ENCODE results near the gene TAF15. TPM values are rescaled to one million over a fixed set of nuclear protein-coding genes. Genes with fewer than 3 reads are reported as not detected.

Gene TAF15
- total RNA-seq, 6 experiments from 2014 or later, result 132 to 170 (median 146) TPM

DNA sequence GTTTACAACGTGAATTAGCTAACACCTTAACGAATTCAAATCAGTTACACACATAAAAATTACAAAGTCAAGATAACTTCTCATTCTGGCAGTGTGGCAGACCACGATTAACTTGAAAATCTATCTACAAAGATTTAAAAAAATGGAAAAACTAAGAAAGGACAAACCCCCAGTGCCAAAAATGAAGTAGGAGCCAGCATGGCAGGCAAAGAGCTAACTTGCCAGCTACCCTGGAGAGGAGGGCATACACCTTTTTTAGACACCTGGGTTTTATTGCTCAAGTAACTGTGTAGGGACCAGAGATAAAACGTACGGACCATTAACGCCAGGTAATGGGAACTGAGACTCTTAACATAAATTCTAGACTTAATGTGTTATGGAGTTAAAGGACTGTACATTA, 2.5 kb downstream of the TAF15 start:
- Mint-ChIP-seq H3K27ac (no peak overlapping the region), H3K36me3 (ENCODE audit: low read depth) (peaks cover 6% of the 10 kb centered on the region), H3K27me3 (ENCODE audit: insufficient read depth) (no peaks in the 10 kb centered on the region; the same call in none of the 2 replicates), H3K4me1 (ENCODE audit: low read depth) (peaks cover 63% of the 10 kb centered on the region), H3K4me3 (no peak overlapping the region), H3K9me3 (no peaks in the 10 kb centered on the region)
- TF ChIP-seq, protein P1, sequence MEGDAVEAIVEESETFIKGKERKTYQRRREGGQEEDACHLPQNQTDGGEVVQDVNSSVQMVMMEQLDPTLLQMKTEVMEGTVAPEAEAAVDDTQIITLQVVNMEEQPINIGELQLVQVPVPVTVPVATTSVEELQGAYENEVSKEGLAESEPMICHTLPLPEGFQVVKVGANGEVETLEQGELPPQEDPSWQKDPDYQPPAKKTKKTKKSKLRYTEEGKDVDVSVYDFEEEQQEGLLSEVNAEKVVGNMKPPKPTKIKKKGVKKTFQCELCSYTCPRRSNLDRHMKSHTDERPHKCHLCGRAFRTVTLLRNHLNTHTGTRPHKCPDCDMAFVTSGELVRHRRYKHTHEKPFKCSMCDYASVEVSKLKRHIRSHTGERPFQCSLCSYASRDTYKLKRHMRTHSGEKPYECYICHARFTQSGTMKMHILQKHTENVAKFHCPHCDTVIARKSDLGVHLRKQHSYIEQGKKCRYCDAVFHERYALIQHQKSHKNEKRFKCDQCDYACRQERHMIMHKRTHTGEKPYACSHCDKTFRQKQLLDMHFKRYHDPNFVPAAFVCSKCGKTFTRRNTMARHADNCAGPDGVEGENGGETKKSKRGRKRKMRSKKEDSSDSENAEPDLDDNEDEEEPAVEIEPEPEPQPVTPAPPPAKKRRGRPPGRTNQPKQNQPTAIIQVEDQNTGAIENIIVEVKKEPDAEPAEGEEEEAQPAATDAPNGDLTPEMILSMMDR (IDR thresholded peaks at IDR 0.05), result no peak
- DNase-seq, result no peak

DNA sequence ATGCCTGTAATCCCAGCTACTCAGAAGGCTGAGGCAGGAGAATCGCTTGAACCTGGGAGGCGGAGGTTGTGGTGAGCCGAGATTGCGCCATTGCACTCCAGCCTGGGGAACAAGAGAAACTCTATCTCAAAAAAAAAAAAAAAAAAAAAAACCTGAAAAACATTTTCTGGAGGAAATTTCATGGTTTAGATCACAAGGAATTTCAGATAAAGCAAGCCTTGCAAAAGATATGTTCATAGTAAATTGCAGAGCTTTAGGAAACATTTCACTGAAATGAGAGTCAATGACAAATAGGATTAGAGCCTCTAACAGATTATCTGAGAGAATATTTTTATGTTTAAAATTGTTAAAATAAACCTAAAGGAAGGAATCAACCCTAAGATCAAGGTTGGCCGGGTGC, 3.2 kb downstream of the TAF15 start:
- peaks cover 56% of the 10 kb centered on the region for H3K4me1 Mint-ChIP-seq (ENCODE audit: low read depth)
- peaks cover 8% of the 10 kb centered on the region for H3K36me3 Mint-ChIP-seq (ENCODE audit: low read depth)

DNA sequence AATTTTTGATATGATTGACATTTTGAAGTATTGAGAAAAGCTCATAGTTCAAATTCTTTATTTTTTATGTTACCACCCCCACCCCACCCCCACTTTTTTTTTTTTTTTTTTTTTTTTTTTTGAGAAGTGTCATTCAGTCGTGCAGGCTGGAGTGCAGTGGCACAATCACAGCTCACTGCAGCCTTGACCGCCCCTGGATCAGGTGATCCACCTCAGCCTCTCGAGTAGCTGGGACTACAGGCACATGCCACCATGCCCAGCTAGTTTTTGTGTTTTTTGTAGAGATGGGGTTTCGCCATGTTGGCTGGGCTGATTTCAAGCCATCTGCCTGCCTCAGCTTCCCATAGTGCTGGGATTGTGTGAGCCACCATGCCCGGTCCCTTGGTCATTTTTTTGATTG, 7.4 kb downstream of the TAF15 start:
- TF ChIP-seq, protein P1 (IDR thresholded peaks at IDR 0.05), result no peak
- peaks cover 29% of the 10 kb centered on the region for H3K4me1 Mint-ChIP-seq (ENCODE audit: low read depth)
- H3K9me3 Mint-ChIP-seq, result no peaks in the 10 kb centered on the region
- DNase-seq, result no peak
- H3K4me3 Mint-ChIP-seq, result no peak overlapping the region
- H3K36me3 Mint-ChIP-seq (ENCODE audit: low read depth), result peaks cover 13% of the 10 kb centered on the region; the same call in 1 of the 2 replicates
- H3K27me3 Mint-ChIP-seq (ENCODE audit: insufficient read depth), result no peaks in the 10 kb centered on the region
- H3K27ac Mint-ChIP-seq, result no peak overlapping the region

More for the DNA sequence above, 3.2 kb downstream of the TAF15 start:
- H3K9me3 Mint-ChIP-seq, result no peaks in the 10 kb centered on the region
- no peaks in the 10 kb centered on the region; the same call in none of the 2 replicates for H3K27me3 Mint-ChIP-seq (ENCODE audit: insufficient read depth)
- no peak for DNase-seq
- TF ChIP-seq, protein P1 (IDR thresholded peaks at IDR 0.05), result no peak
- H3K27ac Mint-ChIP-seq, result no peak overlapping the region
- H3K4me3 Mint-ChIP-seq, result no peak overlapping the region

DNA sequence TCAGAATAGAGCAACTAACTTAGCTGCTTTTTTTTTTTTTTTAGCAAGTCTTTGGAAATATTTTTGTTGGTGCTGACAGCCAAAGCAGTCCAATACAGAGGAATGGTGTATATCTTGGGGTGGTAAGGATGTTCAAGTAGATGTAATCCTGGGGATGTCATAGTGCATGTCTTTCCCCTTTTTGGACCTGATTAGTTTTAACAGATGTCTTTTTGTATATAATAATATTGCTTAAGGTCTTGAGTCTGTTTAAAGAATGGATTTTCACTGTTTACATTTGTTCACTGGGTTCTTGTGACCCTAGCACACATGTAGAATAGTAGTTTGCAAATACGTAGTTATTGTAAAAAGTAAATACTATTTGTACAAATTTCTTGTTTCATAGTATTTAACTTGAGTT, 7.9 kb downstream of the TAF15 start:
- peaks cover 13% of the 10 kb centered on the region; the same call in 1 of the 2 replicates for H3K36me3 Mint-ChIP-seq (ENCODE audit: low read depth)
- no peak for DNase-seq
- no peak overlapping the region for H3K4me3 Mint-ChIP-seq
- H3K4me1 Mint-ChIP-seq (ENCODE audit: low read depth), result peaks cover 26% of the 10 kb centered on the region
- H3K27me3 Mint-ChIP-seq (ENCODE audit: insufficient read depth), result no peaks in the 10 kb centered on the region
- H3K9me3 Mint-ChIP-seq, result no peaks in the 10 kb centered on the region
- H3K27ac Mint-ChIP-seq, result no peak overlapping the region
- TF ChIP-seq, protein P1 (IDR thresholded peaks at IDR 0.05), result no peak

DNA sequence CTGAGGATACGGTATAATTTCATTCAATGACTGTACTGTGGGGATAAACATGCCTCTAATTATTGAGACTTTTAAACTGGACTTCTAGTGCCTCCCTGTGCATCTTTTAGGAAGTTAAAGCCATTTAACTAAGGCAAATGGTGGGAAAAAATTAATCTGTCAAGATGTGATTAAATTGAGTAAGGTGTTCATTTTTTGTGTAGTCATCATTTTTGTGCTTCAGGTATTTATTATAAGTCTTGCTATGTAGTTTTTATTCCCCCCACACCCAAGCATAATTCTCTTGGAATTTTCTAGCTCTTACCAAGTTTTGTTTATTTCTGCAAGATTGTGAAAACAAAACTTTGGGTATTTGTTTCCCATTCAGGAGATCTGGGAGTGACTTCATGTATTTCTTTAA, 10.2 kb downstream of the TAF15 start:
- Mint-ChIP-seq H3K9me3 (no peaks in the 10 kb centered on the region), H3K4me1 (ENCODE audit: low read depth) (peaks cover 15% of the 10 kb centered on the region; the same call in 1 of the 2 replicates), H3K4me3 (no peak overlapping the region), H3K36me3 (ENCODE audit: low read depth) (peaks cover 28% of the 10 kb centered on the region), H3K27ac (peak overlapping the region; percentile 10; the same call in 1 of the 2 replicates), H3K27me3 (ENCODE audit: insufficient read depth) (no peaks in the 10 kb centered on the region)
- DNase-seq, result no peak
- TF ChIP-seq, protein P1 (IDR thresholded peaks at IDR 0.05), result no peak

DNA sequence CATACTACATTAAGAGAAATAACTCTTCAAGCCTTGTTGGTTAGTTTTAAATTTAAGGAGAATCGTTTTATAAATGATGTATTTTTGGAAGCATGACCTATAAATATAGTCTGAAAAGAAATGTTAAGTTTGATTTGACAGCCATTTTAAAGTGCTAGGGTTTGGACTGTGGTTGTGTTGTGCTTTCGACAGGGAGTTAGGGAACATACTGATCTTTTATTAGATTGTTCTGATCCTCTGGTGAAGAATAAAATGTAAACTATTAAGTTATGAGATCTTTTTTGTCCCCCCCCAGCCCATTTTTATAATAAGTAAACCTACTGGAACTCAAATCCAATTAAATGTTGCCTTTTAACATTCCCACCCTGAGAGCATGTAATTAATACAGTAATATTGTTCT, 12.0 kb downstream of the TAF15 start:
- no peaks in the 10 kb centered on the region for H3K4me1 Mint-ChIP-seq (ENCODE audit: low read depth)
- no peaks in the 10 kb centered on the region for H3K27me3 Mint-ChIP-seq (ENCODE audit: insufficient read depth)
- TF ChIP-seq, protein P1 (IDR thresholded peaks at IDR 0.05), result no peak
- no peak overlapping the region for H3K4me3 Mint-ChIP-seq
- no peak for DNase-seq
- no peak overlapping the region for H3K27ac Mint-ChIP-seq
- H3K36me3 Mint-ChIP-seq (ENCODE audit: low read depth), result peaks cover 33% of the 10 kb centered on the region
- no peaks in the 10 kb centered on the region for H3K9me3 Mint-ChIP-seq

Data from HFFc6 (cell line).